DMS 273 (cell line): ENCODE measurements around the gene OR7G3.

Source experiments
- DNase-seq: peaks from one replicate; lab custom pipeline; 2025; ENCODE audit not compliant: unreplicated experiment; lab: John Stamatoyannopoulos, UW

Gene OR7G3

GRCh38 chr19:9109959-9110358 is 16.8 kb downstream of the OR7G3 start:
- no peak for DNase-seq

- DNase-seq: no peak
These were observed 19.4 kb downstream of the OR7G3 start, which contains the start of gene OR7G2 for GRCh38 chr19:9107375-9107774. Gene OR7G2, minus strand, starts transcription at chr19:9107475. Its CDS starts 4,232 bp downstream, at chr19:9103243.

GRCh38 chr19:9086761-9087160 is 40.0 kb downstream of the OR7G3 start, which contains the start of gene OR1M1:
Gene OR1M1, plus strand, starts transcription at chr19:9087061. Its CDS starts 6,184 bp downstream, at chr19:9093245.
- DNase-seq: no peak

GRCh38 chr19:9078651-9079050 is 48.1 kb downstream of the OR7G3 start:
- no peak for DNase-seq

GRCh38 chr19:9076901-9077300 is 49.8 kb downstream of the OR7G3 start:
- DNase-seq: peak; percentile 16
